Panc1 (cell line): Measurements from ENCODE around the gene TSPAN17.
A peak's percentile ranks its signal among the peaks of the same experiment; 100 is the strongest.

Experiments used
- CTCF ChIP-seq: fragments of 450-650 bp; IDR thresholded peaks from 2 replicates; pipeline ENCODE4 v1.5.1; 2017; ENCODE audit warnings: mild to moderate bottlenecking
- REST ChIP-seq, 2 experiments: IDR thresholded peaks; 2 replicates each; pipeline ENCODE4 v1.6.1; 2011 to 2012; ENCODE audit warnings: low read depth in 2 of 2, control low read depth in 1 of 2, low read length in 1 of 2, mild to moderate bottlenecking in 1 of 2, moderate library complexity in 1 of 2; ENCODE audit not compliant: insufficient read depth in 1 of 2
- TCF7L2 ChIP-seq: IDR thresholded peaks from 2 replicates; pipeline ENCODE4 v1.6.1; 2011; ENCODE audit warnings: mild to moderate bottlenecking, low read depth, low read length, inconsistent platforms

- TF ChIP-seq REST (IDR thresholded peaks at IDR 0.05; ENCODE audit: insufficient read depth in 1 of 2, low read depth in 2 of 2, low read length in 1 of 2) (0 out of 4 replicates have a peak, but pooled peaks of 1 of the 2 experiments have one; percentile 67), CTCF (no peak; the same call in 1 of the 2 replicates), TCF7L2 (no peak)
These were observed 36.9 kb upstream of the TSPAN17 start for GRCh38 chr5:176610435-176610773.
